WTC11 (cell line): ENCODE data around the gene MAP4K3. TPM values are rescaled to one million over a fixed set of nuclear protein-coding genes. Genes with fewer than 3 reads are reported as not detected.
A peak's percentile ranks its signal among the peaks of the same experiment; 100 is the strongest.

ENCODE experiments used
- ATAC-seq: fragments of 200-7000 bp; cut with Tn5 transposase; 2 replicates; pipeline ENCODE4 v1.10.0; 2021; ENCODE audit warnings: mild to moderate bottlenecking, moderate library complexity
- CTCF ChIA-PET: fragments of 300-600 bp; sonication (Branson Sonifier 250); formaldehyde crosslinking; loops from one replicate; lab custom pipeline; 2021; ENCODE audit warnings: antibody characterized with exemption; lab: Charles Lee
- POLR2A ChIA-PET: fragments of 350-600 bp; sonication (Branson Sonifier 250); formaldehyde crosslinking; loops from one replicate; lab custom pipeline; 2021; ENCODE audit warnings: antibody characterized with exemption; lab: Charles Lee
- DNase-seq: peaks from one replicate; pipeline ENCODE4 v3.0.0; 2021; ENCODE audit warnings: low spot score
- H3K27ac Mint-ChIP-seq: 2 replicates; pipeline ENCODE4 v1.8.0; 2021; ENCODE audit warnings: mixed read lengths
- H3K27me3 Mint-ChIP-seq: 2 replicates; pipeline ENCODE4 v1.8.0; 2021; ENCODE audit warnings: low read depth, mild to moderate bottlenecking, moderate library complexity, mixed read lengths
- H3K36me3 Mint-ChIP-seq: 2 replicates; pipeline ENCODE4 v1.8.0; 2021; ENCODE audit warnings: mixed read lengths
- H3K4me1 Mint-ChIP-seq: 2 replicates; pipeline ENCODE4 v1.8.0; 2022; ENCODE audit warnings: mixed read lengths
- H3K4me3 Mint-ChIP-seq: 2 replicates; pipeline ENCODE4 v1.8.0; 2021; ENCODE audit warnings: mild to moderate bottlenecking, moderate library complexity, mixed read lengths
- H3K9me3 Mint-ChIP-seq: 2 replicates; pipeline ENCODE4 v1.8.0; 2021; ENCODE audit warnings: mixed read lengths
- AR ChIP-seq: fragments of 250-450 bp; sonication (Bioruptor Pico); IDR thresholded peaks from 2 replicates; pipeline ENCODE4 v1.9.0; 2021; ENCODE audit warnings: mild to moderate bottlenecking
- ATF1 ChIP-seq: sonication (generic); formaldehyde crosslinking; IDR thresholded peaks from 2 replicates; pipeline ENCODE4 v1.8.1; 2023; ENCODE audit warnings: mild to moderate bottlenecking, moderate library complexity, missing genetic modification reagents
- E2F1 ChIP-seq: sonication (generic); formaldehyde crosslinking; IDR thresholded peaks from 2 replicates; pipeline ENCODE4 v1.8.0; 2022; ENCODE audit warnings: mild to moderate bottlenecking, missing genetic modification reagents
- ELF4 ChIP-seq: sonication (generic); formaldehyde crosslinking; IDR thresholded peaks from 2 replicates; pipeline ENCODE4 v1.8.1; 2022; ENCODE audit warnings: low read depth, mild to moderate bottlenecking, moderate library complexity, missing genetic modification reagents
- ETV6 ChIP-seq: sonication (generic); formaldehyde crosslinking; IDR thresholded peaks from 2 replicates; pipeline ENCODE4 v1.8.1; 2022; ENCODE audit warnings: mild to moderate bottlenecking, missing genetic modification reagents
- FOXJ3 ChIP-seq: sonication (generic); formaldehyde crosslinking; IDR thresholded peaks from 2 replicates; pipeline ENCODE4 v1.9.0; 2021; ENCODE audit warnings: missing genetic modification reagents, mild to moderate bottlenecking, borderline replicate concordance
- NFE2L1 ChIP-seq: sonication (generic); formaldehyde crosslinking; IDR thresholded peaks from 2 replicates; pipeline ENCODE4 v1.8.1; 2023; ENCODE audit warnings: missing genetic modification reagents
- NR1H2 ChIP-seq: sonication (generic); formaldehyde crosslinking; IDR thresholded peaks from 2 replicates; pipeline ENCODE4 v1.9.0; 2021; ENCODE audit warnings: mild to moderate bottlenecking, moderate library complexity, missing genetic modification reagents
- NR2C2 ChIP-seq: sonication (generic); formaldehyde crosslinking; IDR thresholded peaks from 2 replicates; pipeline ENCODE4 v1.8.0; 2022; ENCODE audit warnings: mild to moderate bottlenecking, missing genetic modification reagents
- OVOL2 ChIP-seq: fragments of 250-450 bp; sonication (Bioruptor Pico); IDR thresholded peaks from 2 replicates; pipeline ENCODE4 v1.9.0; 2021; ENCODE audit warnings: mild to moderate bottlenecking, borderline replicate concordance
- PRDM15 ChIP-seq: sonication (generic); formaldehyde crosslinking; IDR thresholded peaks from 2 replicates; pipeline ENCODE4 v1.8.0; 2022; ENCODE audit warnings: missing genetic modification reagents
- SMAD3 ChIP-seq: sonication (generic); formaldehyde crosslinking; IDR thresholded peaks from 2 replicates; pipeline ENCODE4 v1.8.0; 2022; ENCODE audit warnings: missing genetic modification reagents, mild to moderate bottlenecking, borderline replicate concordance
- TEAD1 ChIP-seq: sonication (generic); formaldehyde crosslinking; IDR thresholded peaks from 2 replicates; pipeline ENCODE4 v1.8.0; 2022; ENCODE audit warnings: mild to moderate bottlenecking, missing genetic modification reagents
- USF1 ChIP-seq: sonication (generic); formaldehyde crosslinking; IDR thresholded peaks from 2 replicates; pipeline ENCODE4 v1.8.0; 2022; ENCODE audit warnings: mild to moderate bottlenecking, missing genetic modification reagents
- USF2 ChIP-seq: sonication (generic); formaldehyde crosslinking; IDR thresholded peaks from 2 replicates; pipeline ENCODE4 v1.8.1; 2023; ENCODE audit warnings: mild to moderate bottlenecking, missing genetic modification reagents, moderate library complexity
- ZNF423 ChIP-seq: fragments of 250-450 bp; sonication (Bioruptor Pico); IDR thresholded peaks from 2 replicates; pipeline ENCODE4 v2.1.2; 2022; ENCODE audit warnings: mild to moderate bottlenecking, moderate library complexity
- total RNA-seq: library from RNA; stranded (reverse); gene quantifications from 3 replicates; pipeline ENCODE4 v1.2.3, GENCODE V29; 2021
- TF ChIP-seq, protein P1 (sequence below): sonication (generic); formaldehyde crosslinking; conservative IDR thresholded peaks from 2 replicates; pipeline ENCODE4 v1.8.1; 2022; ENCODE audit warnings: mild to moderate bottlenecking, missing genetic modification reagents
- TF ChIP-seq, protein P2 (sequence below): sonication (generic); formaldehyde crosslinking; IDR thresholded peaks from 2 replicates; pipeline ENCODE4 v1.8.1; 2022; ENCODE audit warnings: mild to moderate bottlenecking, moderate library complexity, missing genetic modification reagents

Gene MAP4K3
- total RNA-seq, 1 experiment from 2014 or later = 73.2 TPM

DNA sequence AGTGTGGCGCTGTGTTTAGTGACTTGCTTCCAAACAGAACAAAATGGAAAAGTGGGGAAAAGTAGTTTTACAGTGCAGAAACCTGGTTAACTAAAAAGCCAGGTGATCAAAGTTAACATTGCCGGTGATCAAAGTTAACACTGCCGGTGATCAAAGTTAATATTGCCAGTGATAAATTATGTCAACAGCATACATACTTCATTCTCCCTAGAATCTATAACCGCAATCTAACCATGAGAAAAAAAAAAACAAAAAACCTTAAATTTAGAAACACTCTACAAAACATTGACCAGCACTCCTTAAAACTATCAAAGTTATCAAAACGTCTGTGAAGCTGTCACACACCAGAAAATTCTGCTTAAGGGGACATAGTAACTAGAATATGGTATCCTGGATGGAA lies 18.6 kb downstream of the MAP4K3 start:
- Mint-ChIP-seq H3K9me3 (no peaks in the 10 kb centered on the region), H3K27ac (peak overlapping the region; percentile 82), H3K4me3 (no peak overlapping the region), H3K27me3 (no peaks in the 10 kb centered on the region), H3K36me3 (peaks cover 1% of the 10 kb centered on the region), H3K4me1 (peaks cover 76% of the 10 kb centered on the region)
- POLR2A ChIA-PET = no interaction called here
- CTCF ChIA-PET = no interaction called here
- ATAC-seq = no peak
- no peak for DNase-seq
- TF ChIP-seq, protein P1, sequence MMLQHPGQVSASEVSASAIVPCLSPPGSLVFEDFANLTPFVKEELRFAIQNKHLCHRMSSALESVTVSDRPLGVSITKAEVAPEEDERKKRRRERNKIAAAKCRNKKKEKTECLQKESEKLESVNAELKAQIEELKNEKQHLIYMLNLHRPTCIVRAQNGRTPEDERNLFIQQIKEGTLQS (CRISPR knock-in tag) = no peak
- TF ChIP-seq TEAD1 (CRISPR knock-in tag) (no peak), ZNF423 (CRISPR knock-in tag) (no peak), SMAD3 (CRISPR knock-in tag) (no peak), FOXJ3 (CRISPR knock-in tag) (no peak), ELF4 (no peak), OVOL2 (CRISPR knock-in tag) (no peak), ATF1 (no peak), PRDM15 (CRISPR knock-in tag) (no peak), NR2C2 (CRISPR knock-in tag) (no peak), AR (CRISPR knock-in tag) (no peak), USF1 (no peak), ETV6 (CRISPR knock-in tag) (no peak), NFE2L1 (CRISPR knock-in tag) (no peak), USF2 (CRISPR knock-in tag) (no peak), E2F1 (CRISPR knock-in tag) (no peak), NR1H2 (CRISPR knock-in tag) (no peak)
- TF ChIP-seq, protein P2, sequence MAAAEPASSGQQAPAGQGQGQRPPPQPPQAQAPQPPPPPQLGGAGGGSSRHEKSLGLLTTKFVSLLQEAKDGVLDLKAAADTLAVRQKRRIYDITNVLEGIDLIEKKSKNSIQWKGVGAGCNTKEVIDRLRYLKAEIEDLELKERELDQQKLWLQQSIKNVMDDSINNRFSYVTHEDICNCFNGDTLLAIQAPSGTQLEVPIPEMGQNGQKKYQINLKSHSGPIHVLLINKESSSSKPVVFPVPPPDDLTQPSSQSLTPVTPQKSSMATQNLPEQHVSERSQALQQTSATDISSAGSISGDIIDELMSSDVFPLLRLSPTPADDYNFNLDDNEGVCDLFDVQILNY (CRISPR knock-in tag) = no peak
